D721Med (cell line): ENCODE results near the gene ZNF23.

Source experiments
- DNase-seq: peaks from one replicate; pipeline ENCODE4 v3.0.0; 2011; ENCODE audit warnings: low spot score; ENCODE audit not compliant: insufficient read length
- FAIRE-seq: peaks from 2 replicates; lab custom pipeline; 2011; peaks lifted over from hg19 to GRCh38; lab: Jason Lieb, UNC
- TF ChIP-seq, protein P1 (sequence below): IDR thresholded peaks from 2 replicates; pipeline ENCODE4 v1.5.1; 2012; ENCODE audit warnings: mild to moderate bottlenecking, control low read depth; ENCODE audit not compliant: insufficient read depth; ENCODE audit errors: missing control alignments

The ZNF23 gene

GRCh38 chr16:71498031-71498430, 36.0 kb upstream of the ZNF23 start:
- DNase-seq, result no peak
- no peak for FAIRE-seq
- TF ChIP-seq, protein P1, sequence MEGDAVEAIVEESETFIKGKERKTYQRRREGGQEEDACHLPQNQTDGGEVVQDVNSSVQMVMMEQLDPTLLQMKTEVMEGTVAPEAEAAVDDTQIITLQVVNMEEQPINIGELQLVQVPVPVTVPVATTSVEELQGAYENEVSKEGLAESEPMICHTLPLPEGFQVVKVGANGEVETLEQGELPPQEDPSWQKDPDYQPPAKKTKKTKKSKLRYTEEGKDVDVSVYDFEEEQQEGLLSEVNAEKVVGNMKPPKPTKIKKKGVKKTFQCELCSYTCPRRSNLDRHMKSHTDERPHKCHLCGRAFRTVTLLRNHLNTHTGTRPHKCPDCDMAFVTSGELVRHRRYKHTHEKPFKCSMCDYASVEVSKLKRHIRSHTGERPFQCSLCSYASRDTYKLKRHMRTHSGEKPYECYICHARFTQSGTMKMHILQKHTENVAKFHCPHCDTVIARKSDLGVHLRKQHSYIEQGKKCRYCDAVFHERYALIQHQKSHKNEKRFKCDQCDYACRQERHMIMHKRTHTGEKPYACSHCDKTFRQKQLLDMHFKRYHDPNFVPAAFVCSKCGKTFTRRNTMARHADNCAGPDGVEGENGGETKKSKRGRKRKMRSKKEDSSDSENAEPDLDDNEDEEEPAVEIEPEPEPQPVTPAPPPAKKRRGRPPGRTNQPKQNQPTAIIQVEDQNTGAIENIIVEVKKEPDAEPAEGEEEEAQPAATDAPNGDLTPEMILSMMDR, result no peak

GRCh38 chr16:71493213-71493612, 31.2 kb upstream of the ZNF23 start:
- no peak for DNase-seq
- TF ChIP-seq, protein P1, result no peak
- FAIRE-seq, result no peak

GRCh38 chr16:71492786-71493185, 30.7 kb upstream of the ZNF23 start:
- TF ChIP-seq, protein P1, result no peak
- FAIRE-seq (no peak), DNase-seq (no peak)

DNA sequence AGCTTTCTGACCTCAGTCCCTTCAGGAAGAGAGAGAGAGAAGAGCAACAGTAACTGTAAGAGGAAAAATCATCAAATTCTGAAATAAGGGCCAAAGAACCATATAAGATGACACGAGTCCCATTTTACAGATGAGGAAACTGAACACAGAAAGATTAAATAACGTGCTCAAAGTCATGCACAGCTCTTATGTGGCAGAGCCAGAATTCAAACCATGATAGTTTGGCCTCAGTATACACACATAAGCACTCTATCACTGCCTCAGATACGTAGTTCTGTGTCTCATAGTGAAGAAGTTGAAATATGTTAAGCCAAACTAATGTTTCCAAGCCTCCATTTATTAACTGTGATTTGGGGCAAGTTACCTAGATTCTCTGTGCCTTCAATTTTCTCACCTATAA, 29.0 kb upstream of the ZNF23 start:
- TF ChIP-seq, protein P1, result no peak
- FAIRE-seq (no peak), DNase-seq (no peak)

DNA sequence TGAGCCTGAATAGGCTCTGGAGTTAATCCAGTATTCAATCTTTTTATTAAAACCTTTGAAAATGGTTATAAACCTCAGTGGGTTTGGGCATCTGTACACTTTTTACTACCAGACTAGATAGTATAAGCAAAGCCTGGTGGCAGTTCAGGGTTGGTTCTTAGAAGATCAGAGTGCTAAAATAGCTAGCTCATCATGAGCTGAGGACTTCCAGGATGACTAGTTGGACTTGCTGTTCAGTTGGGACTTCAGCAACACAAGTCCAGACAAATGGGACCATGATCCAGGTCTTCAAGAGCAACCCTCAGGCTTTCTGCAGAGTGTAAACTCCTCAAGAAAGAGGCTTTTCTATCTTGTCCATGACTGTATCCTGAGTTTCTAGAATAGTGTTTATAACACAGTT, 28.3 kb upstream of the ZNF23 start:
- FAIRE-seq (no peak), DNase-seq (no peak)
- TF ChIP-seq, protein P1, result no peak

GRCh38 chr16:71489122-71489521, 27.1 kb upstream of the ZNF23 start, which contains the start of gene ZNF19:
Gene ZNF19 (minus strand): TSS chr16:71489324. CDS start chr16:71482114, 7,210 bp downstream.
- TF ChIP-seq, protein P1, result no peak

GRCh38 chr16:71484006-71484893, 22.2 kb upstream of the ZNF23 start:
- TF ChIP-seq, protein P1, result no peak
- DNase-seq, result no peak
- no peak for FAIRE-seq

More at GRCh38 chr16:71489122-71489521, 27.1 kb upstream of the ZNF23 start, which contains the start of gene ZNF19:
- DNase-seq (no peak), FAIRE-seq (no peak)
